Measurements from ENCODE around the gene STXBP5L. TPM values are rescaled to one million over a fixed set of nuclear protein-coding genes. Genes with fewer than 3 reads are reported as not detected.

Gene STXBP5L
- total RNA-seq, 1 experiment from 2014 or later: 5.9 TPM

DNA sequence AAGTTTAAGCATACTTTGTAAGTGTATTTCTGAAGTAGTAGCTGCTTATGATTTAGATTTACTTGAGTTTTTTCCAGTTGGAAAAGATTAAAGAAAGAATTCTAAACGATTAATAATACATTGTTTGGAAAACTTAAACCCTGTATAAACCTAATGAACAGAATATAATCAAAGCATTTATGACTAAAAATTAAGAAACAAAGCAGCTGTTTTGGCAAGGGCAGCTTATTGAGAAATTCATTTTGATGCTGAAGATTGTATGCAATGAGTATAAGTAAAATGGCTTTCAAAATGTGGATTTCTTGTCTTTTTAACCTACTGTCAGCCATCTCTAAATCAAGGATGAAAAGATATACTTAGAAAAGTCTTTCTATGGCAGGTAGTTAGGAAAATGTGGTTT is 497.6 kb downstream of the STXBP5L start:
- Mint-ChIP-seq H3K9me3 (no peaks in the 10 kb centered on the region), H3K27me3 (ENCODE audit: low read depth) (no peaks in the 10 kb centered on the region), H3K4me1 (no peaks in the 10 kb centered on the region), H3K4me3 (no peak overlapping the region), H3K36me3 (no peaks in the 10 kb centered on the region), H3K27ac (no peak overlapping the region)
- ChIA-PET POLR2A (no interaction called here), CTCF (no interaction called here)
- ATAC-seq: no peak
- DNase-seq (ENCODE audit: low spot score): no peak
- TF ChIP-seq, protein P1, sequence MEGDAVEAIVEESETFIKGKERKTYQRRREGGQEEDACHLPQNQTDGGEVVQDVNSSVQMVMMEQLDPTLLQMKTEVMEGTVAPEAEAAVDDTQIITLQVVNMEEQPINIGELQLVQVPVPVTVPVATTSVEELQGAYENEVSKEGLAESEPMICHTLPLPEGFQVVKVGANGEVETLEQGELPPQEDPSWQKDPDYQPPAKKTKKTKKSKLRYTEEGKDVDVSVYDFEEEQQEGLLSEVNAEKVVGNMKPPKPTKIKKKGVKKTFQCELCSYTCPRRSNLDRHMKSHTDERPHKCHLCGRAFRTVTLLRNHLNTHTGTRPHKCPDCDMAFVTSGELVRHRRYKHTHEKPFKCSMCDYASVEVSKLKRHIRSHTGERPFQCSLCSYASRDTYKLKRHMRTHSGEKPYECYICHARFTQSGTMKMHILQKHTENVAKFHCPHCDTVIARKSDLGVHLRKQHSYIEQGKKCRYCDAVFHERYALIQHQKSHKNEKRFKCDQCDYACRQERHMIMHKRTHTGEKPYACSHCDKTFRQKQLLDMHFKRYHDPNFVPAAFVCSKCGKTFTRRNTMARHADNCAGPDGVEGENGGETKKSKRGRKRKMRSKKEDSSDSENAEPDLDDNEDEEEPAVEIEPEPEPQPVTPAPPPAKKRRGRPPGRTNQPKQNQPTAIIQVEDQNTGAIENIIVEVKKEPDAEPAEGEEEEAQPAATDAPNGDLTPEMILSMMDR (IDR thresholded peaks at IDR 0.05): no peak
- TF ChIP-seq ZNF416 (CRISPR knock-in tag; IDR thresholded peaks at IDR 0.05) (no peak), TCF7 (CRISPR knock-in tag; IDR thresholded peaks at IDR 0.05; ENCODE audit: low read depth) (no peak), MXD4 (CRISPR knock-in tag; IDR thresholded peaks at IDR 0.05; ENCODE audit: borderline replicate concordance) (no peak), CREB1 (CRISPR knock-in tag; IDR thresholded peaks at IDR 0.05) (no peak), NR2C2 (CRISPR knock-in tag; IDR thresholded peaks at IDR 0.05) (no peak), NR3C1 (CRISPR knock-in tag; conservative IDR thresholded peaks at IDR 0.05; ENCODE audit: low read depth) (no peak), CBFB (CRISPR knock-in tag; IDR thresholded peaks at IDR 0.05; ENCODE audit: low read depth) (no peak), TEAD1 (CRISPR knock-in tag; IDR thresholded peaks at IDR 0.05) (no peak), FOXK1 (CRISPR knock-in tag; IDR thresholded peaks at IDR 0.05) (no peak), JAZF1 (CRISPR knock-in tag; IDR thresholded peaks at IDR 0.05) (no peak)
- TF ChIP-seq, protein P2, sequence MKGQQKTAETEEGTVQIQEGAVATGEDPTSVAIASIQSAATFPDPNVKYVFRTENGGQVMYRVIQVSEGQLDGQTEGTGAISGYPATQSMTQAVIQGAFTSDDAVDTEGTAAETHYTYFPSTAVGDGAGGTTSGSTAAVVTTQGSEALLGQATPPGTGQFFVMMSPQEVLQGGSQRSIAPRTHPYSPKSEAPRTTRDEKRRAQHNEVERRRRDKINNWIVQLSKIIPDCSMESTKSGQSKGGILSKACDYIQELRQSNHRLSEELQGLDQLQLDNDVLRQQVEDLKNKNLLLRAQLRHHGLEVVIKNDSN (CRISPR knock-in tag; IDR thresholded peaks at IDR 0.05): no peak
- TF ChIP-seq, protein P3, sequence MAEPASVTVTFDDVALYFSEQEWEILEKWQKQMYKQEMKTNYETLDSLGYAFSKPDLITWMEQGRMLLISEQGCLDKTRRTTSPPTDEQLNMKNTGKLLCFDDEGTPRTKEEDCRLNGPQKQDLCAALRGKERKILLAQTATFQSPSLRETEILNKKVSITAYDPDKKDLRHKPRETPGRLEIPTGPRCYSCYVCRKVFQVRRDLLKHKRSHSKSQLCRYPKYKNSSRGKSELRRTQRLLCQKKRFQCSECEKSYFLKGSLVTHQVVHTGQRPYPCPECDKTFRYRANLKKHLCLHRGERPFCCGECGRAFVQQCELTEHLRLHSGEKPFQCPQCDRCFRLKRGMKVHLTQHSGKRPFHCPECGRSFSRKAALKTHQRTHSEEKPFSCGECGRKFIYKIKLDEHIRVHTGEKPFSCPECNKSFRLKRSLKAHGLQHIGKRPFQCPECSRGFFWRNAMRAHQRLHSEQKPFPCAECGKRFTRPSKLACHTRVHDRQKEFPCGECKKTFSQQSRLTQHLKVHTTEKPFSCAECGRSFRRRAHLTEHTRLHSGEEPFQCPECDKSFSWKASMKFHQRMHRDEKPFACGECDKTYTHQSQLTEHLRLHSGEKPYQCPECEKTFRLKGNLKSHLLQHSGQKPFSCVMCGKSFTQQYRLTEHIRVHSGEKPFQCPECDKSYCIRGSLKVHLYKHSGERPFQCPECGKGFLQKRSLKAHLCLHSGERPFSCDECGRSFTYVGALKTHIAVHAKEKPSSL (CRISPR knock-in tag; conservative IDR thresholded peaks at IDR 0.05): no peak
- TF ChIP-seq, protein P4, sequence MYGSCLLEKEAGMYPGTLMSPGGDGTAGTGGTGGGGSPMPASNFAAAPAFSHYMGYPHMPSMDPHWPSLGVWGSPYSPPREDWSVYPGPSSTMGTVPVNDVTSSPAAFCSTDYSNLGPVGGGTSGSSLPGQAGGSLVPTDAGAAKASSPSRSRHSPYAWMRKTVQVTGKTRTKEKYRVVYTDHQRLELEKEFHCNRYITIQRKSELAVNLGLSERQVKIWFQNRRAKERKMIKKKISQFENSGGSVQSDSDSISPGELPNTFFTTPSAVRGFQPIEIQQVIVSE (CRISPR knock-in tag; IDR thresholded peaks at IDR 0.05; ENCODE audit: borderline replicate concordance): no peak
- TF ChIP-seq, protein P5, sequence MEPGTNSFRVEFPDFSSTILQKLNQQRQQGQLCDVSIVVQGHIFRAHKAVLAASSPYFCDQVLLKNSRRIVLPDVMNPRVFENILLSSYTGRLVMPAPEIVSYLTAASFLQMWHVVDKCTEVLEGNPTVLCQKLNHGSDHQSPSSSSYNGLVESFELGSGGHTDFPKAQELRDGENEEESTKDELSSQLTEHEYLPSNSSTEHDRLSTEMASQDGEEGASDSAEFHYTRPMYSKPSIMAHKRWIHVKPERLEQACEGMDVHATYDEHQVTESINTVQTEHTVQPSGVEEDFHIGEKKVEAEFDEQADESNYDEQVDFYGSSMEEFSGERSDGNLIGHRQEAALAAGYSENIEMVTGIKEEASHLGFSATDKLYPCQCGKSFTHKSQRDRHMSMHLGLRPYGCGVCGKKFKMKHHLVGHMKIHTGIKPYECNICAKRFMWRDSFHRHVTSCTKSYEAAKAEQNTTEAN (CRISPR knock-in tag; IDR thresholded peaks at IDR 0.05): no peak

DNA sequence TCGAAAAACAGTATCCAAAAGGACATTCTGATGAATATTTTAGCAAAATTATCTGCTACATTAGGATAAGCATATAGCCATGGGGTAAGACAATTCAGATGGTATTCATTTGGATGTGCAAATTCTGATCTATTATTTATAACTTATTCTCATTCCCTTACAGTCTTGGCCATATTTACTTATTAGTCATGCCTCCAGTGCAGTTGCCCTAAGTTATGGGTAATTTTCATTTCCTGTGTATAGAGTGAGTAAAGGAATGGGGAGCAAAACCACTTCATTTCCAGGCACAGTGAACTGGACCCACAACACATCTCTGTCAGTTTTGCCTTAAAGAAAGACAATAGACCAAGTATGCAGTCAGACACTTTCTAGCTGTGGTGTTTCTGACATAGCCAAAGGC is 503.5 kb downstream of the STXBP5L start:
- H3K4me3 Mint-ChIP-seq: no peak overlapping the region
- DNase-seq (ENCODE audit: low spot score): no peak
- TF ChIP-seq ESRRA (CRISPR knock-in tag; IDR thresholded peaks at IDR 0.05; ENCODE audit: borderline replicate concordance) (no peak), EMX1 (CRISPR knock-in tag; IDR thresholded peaks at IDR 0.05) (no peak), PRRX2 (CRISPR knock-in tag; IDR thresholded peaks at IDR 0.05) (no peak), NFE2L1 (CRISPR knock-in tag; IDR thresholded peaks at IDR 0.05) (no peak), ELF4 (CRISPR knock-in tag; IDR thresholded peaks at IDR 0.05; ENCODE audit: low read depth) (no peak), ATF1 (CRISPR knock-in tag; IDR thresholded peaks at IDR 0.05) (no peak), TEAD1 (CRISPR knock-in tag; IDR thresholded peaks at IDR 0.05) (no peak), CREB1 (CRISPR knock-in tag; IDR thresholded peaks at IDR 0.05) (no peak)
- TF ChIP-seq, protein P6, sequence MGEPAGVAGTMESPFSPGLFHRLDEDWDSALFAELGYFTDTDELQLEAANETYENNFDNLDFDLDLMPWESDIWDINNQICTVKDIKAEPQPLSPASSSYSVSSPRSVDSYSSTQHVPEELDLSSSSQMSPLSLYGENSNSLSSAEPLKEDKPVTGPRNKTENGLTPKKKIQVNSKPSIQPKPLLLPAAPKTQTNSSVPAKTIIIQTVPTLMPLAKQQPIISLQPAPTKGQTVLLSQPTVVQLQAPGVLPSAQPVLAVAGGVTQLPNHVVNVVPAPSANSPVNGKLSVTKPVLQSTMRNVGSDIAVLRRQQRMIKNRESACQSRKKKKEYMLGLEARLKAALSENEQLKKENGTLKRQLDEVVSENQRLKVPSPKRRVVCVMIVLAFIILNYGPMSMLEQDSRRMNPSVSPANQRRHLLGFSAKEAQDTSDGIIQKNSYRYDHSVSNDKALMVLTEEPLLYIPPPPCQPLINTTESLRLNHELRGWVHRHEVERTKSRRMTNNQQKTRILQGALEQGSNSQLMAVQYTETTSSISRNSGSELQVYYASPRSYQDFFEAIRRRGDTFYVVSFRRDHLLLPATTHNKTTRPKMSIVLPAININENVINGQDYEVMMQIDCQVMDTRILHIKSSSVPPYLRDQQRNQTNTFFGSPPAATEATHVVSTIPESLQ (CRISPR knock-in tag; IDR thresholded peaks at IDR 0.05): no peak
- TF ChIP-seq, protein P7, sequence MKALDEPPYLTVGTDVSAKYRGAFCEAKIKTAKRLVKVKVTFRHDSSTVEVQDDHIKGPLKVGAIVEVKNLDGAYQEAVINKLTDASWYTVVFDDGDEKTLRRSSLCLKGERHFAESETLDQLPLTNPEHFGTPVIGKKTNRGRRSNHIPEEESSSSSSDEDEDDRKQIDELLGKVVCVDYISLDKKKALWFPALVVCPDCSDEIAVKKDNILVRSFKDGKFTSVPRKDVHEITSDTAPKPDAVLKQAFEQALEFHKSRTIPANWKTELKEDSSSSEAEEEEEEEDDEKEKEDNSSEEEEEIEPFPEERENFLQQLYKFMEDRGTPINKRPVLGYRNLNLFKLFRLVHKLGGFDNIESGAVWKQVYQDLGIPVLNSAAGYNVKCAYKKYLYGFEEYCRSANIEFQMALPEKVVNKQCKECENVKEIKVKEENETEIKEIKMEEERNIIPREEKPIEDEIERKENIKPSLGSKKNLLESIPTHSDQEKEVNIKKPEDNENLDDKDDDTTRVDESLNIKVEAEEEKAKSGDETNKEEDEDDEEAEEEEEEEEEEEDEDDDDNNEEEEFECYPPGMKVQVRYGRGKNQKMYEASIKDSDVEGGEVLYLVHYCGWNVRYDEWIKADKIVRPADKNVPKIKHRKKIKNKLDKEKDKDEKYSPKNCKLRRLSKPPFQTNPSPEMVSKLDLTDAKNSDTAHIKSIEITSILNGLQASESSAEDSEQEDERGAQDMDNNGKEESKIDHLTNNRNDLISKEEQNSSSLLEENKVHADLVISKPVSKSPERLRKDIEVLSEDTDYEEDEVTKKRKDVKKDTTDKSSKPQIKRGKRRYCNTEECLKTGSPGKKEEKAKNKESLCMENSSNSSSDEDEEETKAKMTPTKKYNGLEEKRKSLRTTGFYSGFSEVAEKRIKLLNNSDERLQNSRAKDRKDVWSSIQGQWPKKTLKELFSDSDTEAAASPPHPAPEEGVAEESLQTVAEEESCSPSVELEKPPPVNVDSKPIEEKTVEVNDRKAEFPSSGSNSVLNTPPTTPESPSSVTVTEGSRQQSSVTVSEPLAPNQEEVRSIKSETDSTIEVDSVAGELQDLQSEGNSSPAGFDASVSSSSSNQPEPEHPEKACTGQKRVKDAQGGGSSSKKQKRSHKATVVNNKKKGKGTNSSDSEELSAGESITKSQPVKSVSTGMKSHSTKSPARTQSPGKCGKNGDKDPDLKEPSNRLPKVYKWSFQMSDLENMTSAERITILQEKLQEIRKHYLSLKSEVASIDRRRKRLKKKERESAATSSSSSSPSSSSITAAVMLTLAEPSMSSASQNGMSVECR (CRISPR knock-in tag; IDR thresholded peaks at IDR 0.05; ENCODE audit: borderline replicate concordance): no peak
- H3K4me1 Mint-ChIP-seq: no peaks in the 10 kb centered on the region
- H3K36me3 Mint-ChIP-seq: no peaks in the 10 kb centered on the region
- H3K27me3 Mint-ChIP-seq (ENCODE audit: low read depth): no peaks in the 10 kb centered on the region
- H3K9me3 Mint-ChIP-seq: no peaks in the 10 kb centered on the region
- CTCF ChIA-PET: no interaction called here
- no peak for ATAC-seq
- no peak overlapping the region for H3K27ac Mint-ChIP-seq
- POLR2A ChIA-PET: no interaction called here

Data from WTC11 (cell line).